ENCODE data around the gene EXOC4.

Gene EXOC4

DNA sequence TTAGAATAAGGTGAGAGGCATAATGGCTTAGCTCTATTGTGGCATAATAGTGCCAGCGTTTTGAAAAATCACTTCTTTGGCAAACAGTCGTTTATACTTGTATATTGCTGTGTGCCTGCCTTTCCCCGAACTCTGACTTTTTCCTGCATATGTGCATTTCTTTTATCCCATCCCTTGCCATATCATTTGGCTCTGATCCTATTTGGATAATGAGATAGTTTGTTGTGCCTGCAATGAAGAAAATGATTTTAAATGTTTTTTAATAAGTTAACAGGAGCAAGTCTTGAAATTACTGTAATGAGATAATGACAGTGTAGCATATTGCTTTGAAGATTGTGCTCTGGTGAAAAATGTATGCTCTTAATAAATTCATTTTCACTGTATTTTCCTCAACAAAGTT is 586.2 kb downstream of the EXOC4 start:
- no peaks in the 10 kb centered on the region for H3K36me3 ChIP-seq (ENCODE audit: control insufficient read depth in 2 of 2, insufficient read depth in 2 of 2, low read length in 2 of 2)
- H3K9ac ChIP-seq (ENCODE audit: low read depth in 1 of 2, low read length in 2 of 2) = no peak overlapping the region
- no peak overlapping the region for H3K27ac ChIP-seq (ENCODE audit: low read depth in 2 of 2, low read length in 2 of 2)
- no peaks in the 10 kb centered on the region for H3K4me1 ChIP-seq (ENCODE audit: control insufficient read depth in 2 of 2, insufficient read depth in 2 of 2, low read length in 2 of 2)
- no peak overlapping the region for H3K4me3 ChIP-seq (ENCODE audit: low read length in 2 of 2)
- H3K27me3 ChIP-seq (ENCODE audit: control insufficient read depth in 2 of 2, insufficient read depth in 2 of 2, low read length in 2 of 2) = no peaks in the 10 kb centered on the region
- H3K9me3 ChIP-seq (ENCODE audit: control insufficient read depth in 2 of 2, low read length in 2 of 2) = no peaks in the 10 kb centered on the region

DNA sequence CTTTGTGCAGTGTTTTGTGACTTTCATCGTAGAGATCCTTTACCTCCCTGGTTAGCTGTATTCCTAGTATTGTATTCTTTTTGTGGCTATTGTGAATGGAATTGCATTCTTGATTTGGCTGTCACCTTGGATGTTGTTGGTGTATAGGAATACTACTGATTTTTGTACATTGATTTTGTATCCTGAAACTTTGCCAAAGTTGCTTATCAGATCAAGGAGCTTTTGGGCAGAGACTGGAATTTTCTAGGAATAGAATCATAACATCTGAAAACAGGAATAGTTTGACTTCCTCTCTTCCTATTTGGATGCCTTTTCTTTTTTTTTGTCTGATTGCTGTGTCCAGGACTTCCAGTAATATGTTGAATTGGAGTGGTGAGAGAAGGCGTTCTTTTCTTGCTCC is 590.5 kb downstream of the EXOC4 start:
- Histone ChIP-seq H3K9ac (ENCODE audit: low read depth in 1 of 2, low read length in 2 of 2) (no peak overlapping the region), H3K4me3 (ENCODE audit: low read length in 2 of 2) (no peak overlapping the region), H3K27ac (ENCODE audit: low read depth in 2 of 2, low read length in 2 of 2) (no peak overlapping the region), H3K4me1 (ENCODE audit: control insufficient read depth in 2 of 2, insufficient read depth in 2 of 2, low read length in 2 of 2) (no peaks in the 10 kb centered on the region), H3K36me3 (ENCODE audit: control insufficient read depth in 2 of 2, insufficient read depth in 2 of 2, low read length in 2 of 2) (no peaks in the 10 kb centered on the region), H3K9me3 (ENCODE audit: control insufficient read depth in 2 of 2, low read length in 2 of 2) (no peaks in the 10 kb centered on the region), H3K27me3 (ENCODE audit: control insufficient read depth in 2 of 2, insufficient read depth in 2 of 2, low read length in 2 of 2) (no peaks in the 10 kb centered on the region)

DNA sequence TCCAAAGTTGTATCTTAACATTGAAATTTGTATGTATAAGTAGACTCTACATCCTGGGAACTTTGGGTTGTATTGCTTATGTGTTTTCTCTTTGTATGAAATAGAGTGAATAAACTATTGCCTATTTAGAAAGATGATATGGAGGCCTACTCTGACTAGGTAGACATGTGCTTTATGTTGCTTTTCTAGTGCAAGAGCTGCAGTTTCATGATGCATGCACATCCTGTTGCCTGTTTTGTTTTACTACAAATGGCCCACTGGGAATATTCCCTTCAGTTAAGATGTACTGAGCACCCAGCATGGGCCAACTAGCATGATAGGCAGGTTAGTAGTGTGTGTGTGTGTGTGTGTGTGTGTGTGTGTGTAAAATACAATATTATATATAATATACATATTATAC is 592.1 kb downstream of the EXOC4 start:
- H3K4me3 ChIP-seq (ENCODE audit: low read length in 2 of 2) = no peak overlapping the region
- no peaks in the 10 kb centered on the region for H3K9me3 ChIP-seq (ENCODE audit: control insufficient read depth in 2 of 2, low read length in 2 of 2)

DNA sequence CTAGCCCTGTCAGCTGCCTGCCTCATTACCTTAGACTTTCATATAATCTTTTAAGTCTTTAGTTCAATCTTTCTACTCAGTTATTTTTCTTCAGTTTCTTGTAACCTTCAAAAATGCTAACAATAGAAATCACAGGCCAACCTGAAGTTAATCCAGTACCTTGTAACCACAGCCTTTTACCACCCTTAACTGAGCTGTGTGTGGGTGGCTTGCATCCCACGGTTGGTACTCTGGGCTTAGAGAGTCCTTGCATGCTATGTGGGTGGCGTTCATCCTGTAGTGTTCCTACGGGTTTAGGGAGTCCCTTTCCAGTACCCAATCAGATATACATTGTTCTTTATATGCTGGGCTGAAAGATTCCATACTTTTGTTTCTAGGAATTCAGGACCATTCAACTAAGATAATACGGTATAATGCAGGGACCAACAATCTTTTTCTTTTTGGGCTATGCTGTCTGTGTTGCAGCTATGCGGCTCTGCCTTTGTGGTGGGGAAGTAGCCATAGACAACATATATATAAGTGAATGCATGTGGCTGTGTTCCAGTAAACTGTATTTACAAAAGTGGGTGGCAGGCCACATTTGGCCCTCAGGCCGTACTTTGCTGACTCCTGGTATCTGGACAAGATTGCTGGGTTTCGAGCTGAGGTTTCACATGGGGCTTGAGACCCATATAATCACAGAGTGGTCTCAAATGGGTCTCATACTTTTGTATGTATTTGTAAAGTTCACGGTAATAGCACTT is 593.5 kb downstream of the EXOC4 start:
- Histone ChIP-seq H3K9me3 (ENCODE audit: control insufficient read depth in 2 of 2, low read length in 2 of 2) (no peaks in the 10 kb centered on the region), H3K27me3 (ENCODE audit: control insufficient read depth in 2 of 2, insufficient read depth in 2 of 2, low read length in 2 of 2) (no peaks in the 10 kb centered on the region), H3K4me3 (ENCODE audit: low read length in 2 of 2) (no peak overlapping the region), H3K4me1 (ENCODE audit: control insufficient read depth in 2 of 2, insufficient read depth in 2 of 2, low read length in 2 of 2) (no peaks in the 10 kb centered on the region), H3K27ac (ENCODE audit: low read depth in 2 of 2, low read length in 2 of 2) (no peak overlapping the region), H3K9ac (ENCODE audit: low read depth in 1 of 2, low read length in 2 of 2) (no peak overlapping the region), H3K36me3 (ENCODE audit: control insufficient read depth in 2 of 2, insufficient read depth in 2 of 2, low read length in 2 of 2) (no peaks in the 10 kb centered on the region)

More for the DNA sequence above, 592.1 kb downstream of the EXOC4 start:
- Histone ChIP-seq H3K36me3 (ENCODE audit: control insufficient read depth in 2 of 2, insufficient read depth in 2 of 2, low read length in 2 of 2) (no peaks in the 10 kb centered on the region), H3K4me1 (ENCODE audit: control insufficient read depth in 2 of 2, insufficient read depth in 2 of 2, low read length in 2 of 2) (no peaks in the 10 kb centered on the region), H3K27me3 (ENCODE audit: control insufficient read depth in 2 of 2, insufficient read depth in 2 of 2, low read length in 2 of 2) (no peaks in the 10 kb centered on the region), H3K9ac (ENCODE audit: low read depth in 1 of 2, low read length in 2 of 2) (no peak overlapping the region), H3K27ac (ENCODE audit: low read depth in 2 of 2, low read length in 2 of 2) (no peak overlapping the region)

DNA sequence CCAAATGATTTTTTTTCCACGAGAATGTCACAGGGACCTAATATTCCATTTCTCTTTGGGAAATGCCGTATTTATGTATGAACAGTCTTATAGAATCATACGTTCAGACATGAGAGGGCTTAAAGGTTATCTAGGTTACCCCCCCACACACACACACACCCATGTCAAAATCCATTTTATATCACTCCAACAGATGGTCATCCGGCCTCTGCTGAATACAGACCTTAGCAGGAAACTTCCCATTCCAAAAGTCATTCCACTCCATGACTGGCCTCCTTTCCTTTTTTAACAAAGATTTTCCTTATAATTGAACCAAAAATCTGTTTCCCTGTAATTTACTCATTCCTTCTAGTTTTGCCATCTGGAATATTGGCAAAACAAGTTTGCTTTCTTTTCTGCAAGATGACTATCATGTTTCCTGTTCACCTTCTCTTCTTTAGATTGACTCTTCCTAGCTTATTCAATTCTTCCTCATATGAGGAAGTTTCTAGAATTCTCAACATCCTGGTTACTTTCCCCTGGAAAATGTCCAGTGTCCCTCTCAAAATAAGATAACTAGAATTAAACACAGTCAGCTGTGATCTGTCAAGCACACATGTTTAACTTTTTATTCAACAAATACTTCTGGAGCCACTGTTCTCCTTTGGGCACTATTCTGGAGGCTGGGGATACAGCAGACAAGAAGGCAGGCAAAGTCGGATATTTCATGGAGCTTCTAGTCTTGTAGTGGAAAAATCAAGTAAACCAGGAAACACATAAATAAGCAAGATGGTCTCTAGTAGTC is 597.8 kb downstream of the EXOC4 start:
- no peaks in the 10 kb centered on the region for H3K36me3 ChIP-seq (ENCODE audit: control insufficient read depth in 2 of 2, insufficient read depth in 2 of 2, low read length in 2 of 2)
- no peaks in the 10 kb centered on the region for H3K27me3 ChIP-seq (ENCODE audit: control insufficient read depth in 2 of 2, insufficient read depth in 2 of 2, low read length in 2 of 2)
- H3K9me3 ChIP-seq (ENCODE audit: control insufficient read depth in 2 of 2, low read length in 2 of 2) = no peaks in the 10 kb centered on the region
- H3K9ac ChIP-seq (ENCODE audit: low read depth in 1 of 2, low read length in 2 of 2) = no peak overlapping the region
- no peak overlapping the region for H3K4me3 ChIP-seq (ENCODE audit: low read length in 2 of 2)
- H3K27ac ChIP-seq (ENCODE audit: low read depth in 2 of 2, low read length in 2 of 2) = no peak overlapping the region
- H3K4me1 ChIP-seq (ENCODE audit: control insufficient read depth in 2 of 2, insufficient read depth in 2 of 2, low read length in 2 of 2) = peaks cover 0 to 4% of the 10 kb centered on the region in 2 donors

DNA sequence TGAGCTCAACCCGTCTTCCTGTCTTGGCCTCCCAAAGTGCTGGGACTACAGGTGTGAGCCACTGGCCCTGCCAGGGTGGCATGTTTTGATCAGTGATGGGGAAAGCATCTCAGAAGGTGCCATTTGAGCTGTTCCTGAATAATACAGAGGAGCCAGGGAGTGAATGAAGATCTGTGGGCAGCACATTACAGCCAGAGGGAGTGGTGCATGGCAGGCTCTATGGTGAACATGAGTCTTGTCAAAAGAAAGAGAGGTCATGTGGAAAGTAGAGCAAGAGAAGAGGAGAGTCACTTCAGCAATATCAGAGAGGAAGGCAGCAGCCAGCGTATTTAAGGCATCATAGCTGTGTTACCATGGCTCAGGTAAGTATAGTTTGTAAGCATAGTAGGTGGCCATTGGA is 598.5 kb downstream of the EXOC4 start:
- H3K4me3 ChIP-seq (ENCODE audit: low read length in 2 of 2) = no peak overlapping the region
- H3K9ac ChIP-seq (ENCODE audit: low read depth in 1 of 2, low read length in 2 of 2) = no peak overlapping the region
- no peak overlapping the region for H3K27ac ChIP-seq (ENCODE audit: low read depth in 2 of 2, low read length in 2 of 2)
- no peaks in the 10 kb centered on the region for H3K27me3 ChIP-seq (ENCODE audit: control insufficient read depth in 2 of 2, insufficient read depth in 2 of 2, low read length in 2 of 2)
- peaks cover 0 to 4% of the 10 kb centered on the region in 2 donors for H3K4me1 ChIP-seq (ENCODE audit: control insufficient read depth in 2 of 2, insufficient read depth in 2 of 2, low read length in 2 of 2)
- H3K9me3 ChIP-seq (ENCODE audit: control insufficient read depth in 2 of 2, low read length in 2 of 2) = no peaks in the 10 kb centered on the region
- no peaks in the 10 kb centered on the region for H3K36me3 ChIP-seq (ENCODE audit: control insufficient read depth in 2 of 2, insufficient read depth in 2 of 2, low read length in 2 of 2)

DNA sequence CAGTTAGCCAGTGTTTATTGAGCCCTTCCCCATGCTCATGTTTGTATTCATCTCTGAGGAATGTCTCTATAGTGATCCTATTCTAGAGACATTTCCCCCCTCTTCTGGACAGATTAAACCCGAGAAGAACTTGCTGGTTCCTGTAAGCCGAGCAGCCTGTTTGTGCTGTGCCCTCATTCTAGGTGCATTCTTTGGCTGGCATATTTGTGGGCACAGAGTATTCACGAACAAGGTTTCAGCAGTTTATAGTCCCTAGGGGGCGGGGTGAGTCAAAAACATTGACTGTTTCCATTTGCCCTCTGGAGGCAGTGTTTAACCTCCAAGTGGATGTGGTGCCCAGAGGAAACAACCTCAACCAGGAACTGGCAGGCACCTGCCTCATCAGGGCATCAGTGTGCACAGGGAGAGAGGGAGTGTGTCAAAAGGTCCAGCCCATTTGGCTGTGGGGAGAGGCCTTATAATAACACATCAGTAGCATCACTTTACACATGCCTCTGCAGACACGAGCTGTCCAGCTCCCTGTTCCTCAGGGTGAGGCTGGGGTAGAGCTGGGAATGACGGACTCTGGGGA is 600.9 kb downstream of the EXOC4 start:
- Histone ChIP-seq H3K4me1 (ENCODE audit: control insufficient read depth in 2 of 2, insufficient read depth in 2 of 2, low read length in 2 of 2) (peaks cover 0 to 4% of the 10 kb centered on the region in 2 donors), H3K27ac (ENCODE audit: low read depth in 2 of 2, low read length in 2 of 2) (no peak overlapping the region), H3K9ac (ENCODE audit: low read depth in 1 of 2, low read length in 2 of 2) (no peak overlapping the region), H3K9me3 (ENCODE audit: control insufficient read depth in 2 of 2, low read length in 2 of 2) (no peaks in the 10 kb centered on the region), H3K36me3 (ENCODE audit: control insufficient read depth in 2 of 2, insufficient read depth in 2 of 2, low read length in 2 of 2) (no peaks in the 10 kb centered on the region), H3K27me3 (ENCODE audit: control insufficient read depth in 2 of 2, insufficient read depth in 2 of 2, low read length in 2 of 2) (no peaks in the 10 kb centered on the region), H3K4me3 (ENCODE audit: low read length in 2 of 2) (no peak overlapping the region)

DNA sequence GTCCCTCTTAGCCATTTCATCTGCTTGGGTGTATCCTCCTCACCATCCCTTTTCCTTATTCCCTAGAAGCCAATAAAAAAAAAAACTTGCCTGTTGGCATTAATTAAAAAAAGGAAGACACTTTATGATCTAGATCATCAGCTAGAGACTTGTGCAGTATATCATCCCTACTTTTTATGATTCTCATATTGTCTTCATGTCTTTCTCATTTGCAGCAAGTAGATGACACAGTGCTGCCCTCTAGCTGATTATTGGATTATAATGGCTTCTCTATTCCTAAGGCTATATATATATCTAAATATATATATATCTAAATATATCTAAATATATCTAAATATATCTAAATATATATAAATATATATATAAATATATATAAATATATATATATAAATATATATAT is 601.9 kb downstream of the EXOC4 start:
- Histone ChIP-seq H3K4me1 (ENCODE audit: control insufficient read depth in 2 of 2, insufficient read depth in 2 of 2, low read length in 2 of 2) (peaks cover 0 to 4% of the 10 kb centered on the region in 2 donors), H3K36me3 (ENCODE audit: control insufficient read depth in 2 of 2, insufficient read depth in 2 of 2, low read length in 2 of 2) (no peaks in the 10 kb centered on the region), H3K9ac (ENCODE audit: low read depth in 1 of 2, low read length in 2 of 2) (no peak overlapping the region), H3K4me3 (ENCODE audit: low read length in 2 of 2) (no peak overlapping the region), H3K27me3 (ENCODE audit: control insufficient read depth in 2 of 2, insufficient read depth in 2 of 2, low read length in 2 of 2) (no peaks in the 10 kb centered on the region), H3K27ac (ENCODE audit: low read depth in 2 of 2, low read length in 2 of 2) (no peak overlapping the region), H3K9me3 (ENCODE audit: control insufficient read depth in 2 of 2, low read length in 2 of 2) (no peaks in the 10 kb centered on the region)

DNA sequence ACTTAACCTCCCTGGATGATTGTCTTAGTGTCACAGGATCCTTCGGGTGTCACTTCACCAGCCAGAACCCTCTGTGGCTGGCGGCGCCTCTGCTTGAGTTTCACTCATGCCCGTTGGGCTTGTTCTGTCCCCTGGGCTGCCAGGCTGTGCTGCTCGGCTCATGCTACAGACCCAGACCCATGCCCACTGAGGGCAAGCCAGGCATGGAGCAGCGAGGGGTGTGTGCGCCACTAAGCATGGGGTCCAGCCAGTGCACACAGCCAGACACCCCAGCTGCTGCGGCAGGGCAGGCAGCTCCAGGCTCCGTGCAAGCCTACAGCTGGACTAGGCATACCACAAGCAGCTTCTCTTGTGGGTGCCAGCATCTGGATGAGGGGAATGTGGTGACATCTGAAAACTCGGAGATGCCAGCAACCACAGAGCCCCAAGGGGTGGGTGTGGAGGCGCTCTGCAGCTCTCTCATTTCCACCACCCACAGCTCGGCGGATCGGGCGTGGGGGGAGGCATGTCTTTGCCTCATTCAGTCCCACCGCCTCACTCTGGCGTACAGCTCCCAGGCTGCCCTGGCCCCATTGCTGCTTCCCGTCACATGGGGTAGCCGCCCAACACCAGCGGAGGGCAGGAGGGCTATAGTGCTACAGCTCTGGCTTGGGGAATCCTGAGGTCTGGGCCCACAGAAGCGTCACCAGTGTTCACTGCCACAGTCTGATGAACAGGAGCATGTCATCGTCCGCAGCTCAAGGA is 604.7 kb downstream of the EXOC4 start:
- Histone ChIP-seq H3K9ac (ENCODE audit: low read depth in 1 of 2, low read length in 2 of 2) (no peak overlapping the region), H3K27ac (ENCODE audit: low read depth in 2 of 2, low read length in 2 of 2) (no peak overlapping the region), H3K27me3 (ENCODE audit: control insufficient read depth in 2 of 2, insufficient read depth in 2 of 2, low read length in 2 of 2) (no peaks in the 10 kb centered on the region)

DNA sequence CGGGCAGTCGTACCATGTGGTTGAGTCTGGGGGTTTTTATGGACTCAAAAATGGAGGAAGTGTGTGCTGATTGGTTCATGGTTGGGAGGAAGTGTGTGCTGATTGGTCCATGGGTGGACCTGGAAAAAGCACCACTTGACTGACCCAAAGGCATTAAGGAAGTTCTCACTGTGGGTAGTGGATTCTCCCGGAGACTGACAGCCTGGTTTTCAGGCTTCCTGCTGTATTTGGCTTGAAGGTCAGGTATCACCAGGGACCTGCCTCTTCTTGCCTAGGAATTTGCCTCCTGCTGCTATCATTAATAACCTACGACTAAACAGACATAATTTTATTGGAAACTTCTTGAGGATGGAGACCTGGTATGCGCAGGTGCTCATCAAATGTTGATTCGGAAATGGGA is 605.4 kb downstream of the EXOC4 start:
- no peaks in the 10 kb centered on the region for H3K9me3 ChIP-seq (ENCODE audit: control insufficient read depth in 2 of 2, low read length in 2 of 2)

More for the DNA sequence above, 604.7 kb downstream of the EXOC4 start:
- peaks cover 0 to 4% of the 10 kb centered on the region in 2 donors for H3K4me1 ChIP-seq (ENCODE audit: control insufficient read depth in 2 of 2, insufficient read depth in 2 of 2, low read length in 2 of 2)
- H3K36me3 ChIP-seq (ENCODE audit: control insufficient read depth in 2 of 2, insufficient read depth in 2 of 2, low read length in 2 of 2) = no peaks in the 10 kb centered on the region
- no peak overlapping the region for H3K4me3 ChIP-seq (ENCODE audit: low read length in 2 of 2)
- no peaks in the 10 kb centered on the region for H3K9me3 ChIP-seq (ENCODE audit: control insufficient read depth in 2 of 2, low read length in 2 of 2)

More for the DNA sequence above, 605.4 kb downstream of the EXOC4 start:
- Histone ChIP-seq H3K4me1 (ENCODE audit: control insufficient read depth in 2 of 2, insufficient read depth in 2 of 2, low read length in 2 of 2) (peaks cover 0 to 4% of the 10 kb centered on the region in 2 donors), H3K27me3 (ENCODE audit: control insufficient read depth in 2 of 2, insufficient read depth in 2 of 2, low read length in 2 of 2) (no peaks in the 10 kb centered on the region), H3K4me3 (ENCODE audit: low read length in 2 of 2) (no peak overlapping the region), H3K36me3 (ENCODE audit: control insufficient read depth in 2 of 2, insufficient read depth in 2 of 2, low read length in 2 of 2) (no peaks in the 10 kb centered on the region), H3K9ac (ENCODE audit: low read depth in 1 of 2, low read length in 2 of 2) (no peak overlapping the region), H3K27ac (ENCODE audit: low read depth in 2 of 2, low read length in 2 of 2) (no peak overlapping the region)
